Measurements from ENCODE around the gene EXPH5.

The EXPH5 gene

GRCh38 chr11:108491936-108492335 lies 101.6 kb downstream of the EXPH5 start:
- TF ChIP-seq SPI1 (IDR thresholded peaks at IDR 0.05; ENCODE audit: borderline replicate concordance, low read depth) (no peak), POLR2AphosphoS5 (IDR thresholded peaks at IDR 0.05; ENCODE audit: low read depth) (no peak)
- Histone ChIP-seq H3K27me3 (ENCODE audit: insufficient read depth, poor library complexity, severe bottlenecking) (no peaks in the 10 kb centered on the region), H3K27ac (replicated peaks) (no peak overlapping the region), H3K4me3 (replicated peaks; ENCODE audit: insufficient read depth, low read length) (no peak overlapping the region)
- no peak for DNase-seq (ENCODE audit: low read depth in 1 of 2, low spot score in 1 of 2)

GRCh38 chr11:108486828-108487227 lies 106.7 kb downstream of the EXPH5 start:
- TF ChIP-seq REST (IDR thresholded peaks at IDR 0.05; ENCODE audit: insufficient replicate concordance, low read depth) = no peak
- TF ChIP-seq POLR2AphosphoS5 (IDR thresholded peaks at IDR 0.05; ENCODE audit: low read depth) = no peak
- no peak for TF ChIP-seq CTCF (IDR thresholded peaks at IDR 0.05; ENCODE audit: insufficient read depth, low read length)
- no peak for DNase-seq (ENCODE audit: low read depth in 1 of 2, low spot score in 1 of 2)
- H3K27ac ChIP-seq (replicated peaks) = no peak overlapping the region

GRCh38 chr11:108486331-108486730 lies 107.2 kb downstream of the EXPH5 start:
- TF ChIP-seq POLR2AphosphoS5 (IDR thresholded peaks at IDR 0.05; ENCODE audit: low read depth) (no peak), CTCF (IDR thresholded peaks at IDR 0.05; ENCODE audit: insufficient read depth, low read length) (no peak), GABPA (IDR thresholded peaks at IDR 0.05; ENCODE audit: low read depth) (no peak), REST (IDR thresholded peaks at IDR 0.05; ENCODE audit: insufficient replicate concordance, low read depth) (no peak), SPI1 (IDR thresholded peaks at IDR 0.05; ENCODE audit: borderline replicate concordance, low read depth) (no peak)
- no peaks in the 10 kb centered on the region for H3K27me3 ChIP-seq (ENCODE audit: insufficient read depth, poor library complexity, severe bottlenecking)

More at GRCh38 chr11:108486828-108487227, 106.7 kb downstream of the EXPH5 start:
- H3K27me3 ChIP-seq (ENCODE audit: insufficient read depth, poor library complexity, severe bottlenecking) = no peaks in the 10 kb centered on the region
- H3K4me3 ChIP-seq (replicated peaks; ENCODE audit: insufficient read depth, low read length) = no peak overlapping the region

GRCh38 chr11:108483163-108483562 lies 110.4 kb downstream of the EXPH5 start:
- DNase-seq (ENCODE audit: low read depth in 1 of 2, low spot score in 1 of 2) = no peak
- Histone ChIP-seq H3K4me3 (replicated peaks; ENCODE audit: insufficient read depth, low read length) (no peak overlapping the region), H3K27me3 (ENCODE audit: insufficient read depth, poor library complexity, severe bottlenecking) (no peaks in the 10 kb centered on the region), H3K27ac (replicated peaks) (no peak overlapping the region)
- no peak for TF ChIP-seq GABPA (IDR thresholded peaks at IDR 0.05; ENCODE audit: low read depth)
- no peak for TF ChIP-seq CTCF (IDR thresholded peaks at IDR 0.05; ENCODE audit: insufficient read depth, low read length)
- no peak for TF ChIP-seq POLR2AphosphoS5 (IDR thresholded peaks at IDR 0.05; ENCODE audit: low read depth)
- TF ChIP-seq SPI1 (IDR thresholded peaks at IDR 0.05; ENCODE audit: borderline replicate concordance, low read depth) = no peak
- TF ChIP-seq REST (IDR thresholded peaks at IDR 0.05; ENCODE audit: insufficient replicate concordance, low read depth) = no peak

More at GRCh38 chr11:108486331-108486730, 107.2 kb downstream of the EXPH5 start:
- Histone ChIP-seq H3K27ac (replicated peaks) (no peak overlapping the region), H3K4me3 (replicated peaks; ENCODE audit: insufficient read depth, low read length) (no peak overlapping the region)
- no peak for DNase-seq (ENCODE audit: low read depth in 1 of 2, low spot score in 1 of 2)

Data from HL-60 (cell line).